Ishikawa (cell line): ENCODE measurements around the gene TMEM219.

ENCODE experiments used
- CEBPB ChIP-seq: IDR thresholded peaks from 2 replicates; pipeline ENCODE4 v1.6.1; 2012
- EP300 ChIP-seq: IDR thresholded peaks from 2 replicates; pipeline ENCODE4 v1.6.1; 2012; ENCODE audit warnings: borderline replicate concordance
- RAD21 ChIP-seq: IDR thresholded peaks from 2 replicates; pipeline ENCODE4 v1.6.1; 2012; ENCODE audit warnings: low read depth
- REST ChIP-seq: IDR thresholded peaks from 2 replicates; pipeline ENCODE4 v1.6.1; 2012; ENCODE audit warnings: low read depth, mild to moderate bottlenecking
- TAF1 ChIP-seq: IDR thresholded peaks from 2 replicates; pipeline ENCODE4 v1.6.1; 2012; ENCODE audit warnings: low read depth, mild to moderate bottlenecking
- TCF12 ChIP-seq: IDR thresholded peaks from 2 replicates; pipeline ENCODE4 v1.6.1; 2012; ENCODE audit warnings: low read depth
- USF1 ChIP-seq: IDR thresholded peaks from 2 replicates; pipeline ENCODE4 v1.6.1; 2012
- YY1 ChIP-seq: IDR thresholded peaks from 2 replicates; pipeline ENCODE4 v1.6.1; 2012; ENCODE audit warnings: low read depth

- TF ChIP-seq REST (no peak), USF1 (no peak), YY1 (no peak), TAF1 (no peak), EP300 (no peak), CEBPB (no peak), TCF12 (no peak), RAD21 (no peak)
These were observed 14.1 kb downstream of the TMEM219 start for GRCh38 chr16:29975811-29976511.
